ENCODE data around the gene MYO16.

The MYO16 gene

GRCh38 chr13:109256866-109257760 is 627.7 kb downstream of the MYO16 start:
- DNase-seq, result no peak
